Glutamatergic neuron (in vitro differentiated cells): ENCODE data around the gene SDHA. TPM values are rescaled to one million over a fixed set of nuclear protein-coding genes. Genes with fewer than 3 reads are reported as not detected.

Experiments used
- DNase-seq: peaks from one replicate; pipeline ENCODE4 v3.0.0; 2022
- H3K27ac Mint-ChIP-seq: one replicate; pipeline ENCODE4 v1.8.0; 2020; ENCODE audit warnings: mild to moderate bottlenecking, mixed read lengths, inconsistent platforms; ENCODE audit not compliant: unreplicated experiment
- H3K27me3 Mint-ChIP-seq: one replicate; pipeline ENCODE4 v1.8.0; 2020; ENCODE audit warnings: mild to moderate bottlenecking, moderate library complexity, mixed read lengths, inconsistent platforms; ENCODE audit not compliant: unreplicated experiment
- H3K36me3 Mint-ChIP-seq: one replicate; pipeline ENCODE4 v1.8.0; 2020; ENCODE audit warnings: mild to moderate bottlenecking, mixed read lengths, inconsistent platforms; ENCODE audit not compliant: unreplicated experiment
- H3K4me1 Mint-ChIP-seq: one replicate; pipeline ENCODE4 v1.8.0; 2020; ENCODE audit warnings: mild to moderate bottlenecking, low read depth, mixed read lengths, inconsistent platforms; ENCODE audit not compliant: unreplicated experiment
- H3K4me3 Mint-ChIP-seq: one replicate; pipeline ENCODE4 v1.8.0; 2020; ENCODE audit warnings: mild to moderate bottlenecking, mixed read lengths, inconsistent platforms; ENCODE audit not compliant: unreplicated experiment
- H3K9me3 Mint-ChIP-seq: one replicate; pipeline ENCODE4 v1.8.0; 2020; ENCODE audit warnings: mild to moderate bottlenecking, moderate library complexity, mixed read lengths, inconsistent platforms; ENCODE audit not compliant: unreplicated experiment
- CTCF ChIP-seq: fragments of 200-600 bp; sonication (generic); IDR thresholded peaks from one replicate; pipeline ENCODE4 v1.5.0; 2021; ENCODE audit not compliant: partially characterized antibody, unreplicated experiment
- total RNA-seq: library from RNA; stranded (reverse); fragmentation: NEBNext Ultra II Directional; extraction: Animal tissue kit (Norgen Biotek cat#: 25700); gene quantifications from one replicate; pipeline ENCODE4 v1.2.1, GENCODE V29; 2021; ENCODE audit not compliant: unreplicated experiment

Gene SDHA
- total RNA-seq, 1 donor from 2014 or later: 81.3 TPM

GRCh38 chr5:171801-172331 is 46.3 kb upstream of the SDHA start:
- no peak for TF ChIP-seq CTCF
- Mint-ChIP-seq H3K27me3 (peaks cover 9% of the 10 kb centered on the region), H3K27ac (no peak overlapping the region), H3K9me3 (peaks cover 9% of the 10 kb centered on the region), H3K4me1 (peaks cover 4% of the 10 kb centered on the region), H3K36me3 (no peaks in the 10 kb centered on the region), H3K4me3 (no peak overlapping the region)
- peak; percentile 13 for DNase-seq

- Mint-ChIP-seq H3K27me3 (peaks cover 9% of the 10 kb centered on the region), H3K4me3 (no peak overlapping the region), H3K36me3 (no peaks in the 10 kb centered on the region), H3K4me1 (peaks cover 4% of the 10 kb centered on the region), H3K27ac (no peak overlapping the region), H3K9me3 (peaks cover 9% of the 10 kb centered on the region)
- no peak for DNase-seq
- no peak for TF ChIP-seq CTCF
Observed at GRCh38 chr5:172421-172820, 45.7 kb upstream of the SDHA start.

- Mint-ChIP-seq H3K4me1 (peaks cover 4% of the 10 kb centered on the region), H3K36me3 (no peaks in the 10 kb centered on the region), H3K27me3 (peaks cover 9% of the 10 kb centered on the region), H3K9me3 (peaks cover 9% of the 10 kb centered on the region), H3K4me3 (no peak overlapping the region), H3K27ac (no peak overlapping the region)
- no peak for DNase-seq
- TF ChIP-seq CTCF: no peak
Observed at GRCh38 chr5:172841-173251, 45.3 kb upstream of the SDHA start.

- DNase-seq: peak; percentile 8
- no peaks in the 10 kb centered on the region for H3K4me1 Mint-ChIP-seq
- TF ChIP-seq CTCF: no peak
- H3K27me3 Mint-ChIP-seq: peaks cover 8% of the 10 kb centered on the region
- H3K36me3 Mint-ChIP-seq: no peaks in the 10 kb centered on the region
- H3K4me3 Mint-ChIP-seq: no peak overlapping the region
- peaks cover 8% of the 10 kb centered on the region for H3K9me3 Mint-ChIP-seq
- H3K27ac Mint-ChIP-seq: peak overlapping the region; percentile 19
Observed at GRCh38 chr5:173392-174290, 44.5 kb upstream of the SDHA start.

- Mint-ChIP-seq H3K27ac (no peak overlapping the region), H3K27me3 (peaks cover 6% of the 10 kb centered on the region), H3K4me1 (no peaks in the 10 kb centered on the region), H3K4me3 (no peak overlapping the region), H3K36me3 (no peaks in the 10 kb centered on the region), H3K9me3 (peaks cover 8% of the 10 kb centered on the region)
- TF ChIP-seq CTCF: no peak
- DNase-seq: no peak
Observed at GRCh38 chr5:174291-174600, 43.9 kb upstream of the SDHA start.
